Measurements from ENCODE around the gene CORT. TPM values are rescaled to one million over a fixed set of nuclear protein-coding genes. Genes with fewer than 3 reads are reported as not detected.
"Not testable (repeated sequence)": the region's sequence is repeated elsewhere in the genome, so short reads cannot be mapped to it uniquely, and the experiment has no call there.

The CORT gene
- total and polyA plus RNA-seq, 7 donors, result 0.18 to 1.1 TPM; not detected in 5

DNA sequence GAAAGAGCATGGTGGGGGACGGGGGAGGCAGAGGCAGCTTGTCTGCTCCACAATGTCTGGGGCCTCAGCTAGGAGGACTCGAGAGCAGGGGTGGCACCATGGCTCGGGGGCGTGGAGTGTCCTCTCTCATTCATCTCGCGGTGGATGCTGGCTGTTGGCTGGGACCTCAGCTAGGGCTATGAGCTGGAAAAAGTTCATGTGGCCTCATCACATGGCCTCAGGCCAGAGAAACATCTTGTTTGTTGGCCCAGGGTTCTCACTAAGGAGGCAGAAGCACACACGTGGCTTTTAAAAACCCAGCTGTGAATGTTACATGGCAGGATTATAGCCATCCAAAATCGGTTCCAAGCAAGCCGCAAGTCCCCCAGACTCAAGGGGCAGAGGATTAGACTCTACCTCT, 25.8 kb upstream of the CORT start:
- Histone ChIP-seq H3K4me3 (no peak overlapping the region), H3K27ac (no peak overlapping the region), H3K4me1 (peaks cover 4% of the 10 kb centered on the region), H3K36me3 (ENCODE audit: insufficient read depth in 1 of 2, low read depth in 1 of 2) (peaks cover 0 to 28% of the 10 kb centered on the region in 2 donors), H3K9me3 (no peaks in the 10 kb centered on the region), H3K27me3 (ENCODE audit: insufficient read depth in 3 of 3, low read length in 2 of 3) (no peaks in the 10 kb centered on the region)
- DNase-seq (peak; percentile 58 to 80), ATAC-seq (peak in 2 of 4 donors; percentile 21 to 27)
- 26 to 30% (median 28%) methylated on average over 9 of the region's 9 CpGs for WGBS, 3 donors
- TF ChIP-seq CTCF (IDR thresholded peaks at IDR 0.05), result no peak
- intact Hi-C loops (cut with DNase I), result no loop called here

DNA sequence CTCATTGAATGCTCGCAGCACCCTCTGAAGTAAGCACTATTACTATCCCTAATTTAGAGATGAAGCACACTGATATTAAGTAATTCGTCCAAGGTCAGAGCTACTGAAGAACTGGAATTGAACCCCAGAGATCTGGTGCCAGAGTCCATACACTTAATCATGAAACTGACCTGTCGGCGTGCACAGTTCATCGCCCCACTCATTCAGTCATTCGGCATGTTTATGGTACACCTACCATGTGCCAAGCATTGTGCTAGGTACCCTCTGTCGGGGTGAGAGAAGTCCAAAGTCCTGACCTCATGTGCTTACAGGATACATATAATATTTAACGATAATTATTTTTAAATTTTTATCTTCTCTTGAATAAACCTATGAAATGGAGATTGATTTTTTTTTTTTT, 25.2 kb upstream of the CORT start:
- intact Hi-C loops (cut with DNase I), result loop anchor here in 1 of 2 donors (5.0 kb wide), 1 partner anchor 797 kb away; no protein-coding TSS in a partner anchor
- no peak for TF ChIP-seq CTCF (IDR thresholded peaks at IDR 0.05)

GRCh38 chr1:10425826-10426534, 23.9 kb upstream of the CORT start:
- H3K4me1 ChIP-seq, result not testable (repeated sequence)

More for the DNA sequence above, 25.2 kb upstream of the CORT start:
- peaks cover 4% of the 10 kb centered on the region for H3K4me1 ChIP-seq
- no peak overlapping the region for H3K27ac ChIP-seq
- H3K9me3 ChIP-seq, result no peaks in the 10 kb centered on the region
- peaks cover 0 to 22% of the 10 kb centered on the region in 2 donors for H3K36me3 ChIP-seq (ENCODE audit: insufficient read depth in 1 of 2, low read depth in 1 of 2)
- WGBS, 3 donors, result 76 to 84% (median 83%) methylated on average over 8 of the region's 8 CpGs
- no peak overlapping the region for H3K4me3 ChIP-seq
- DNase-seq (no peak), ATAC-seq (no peak)
- no peaks in the 10 kb centered on the region for H3K27me3 ChIP-seq (ENCODE audit: insufficient read depth in 3 of 3, low read length in 2 of 3)

GRCh38 chr1:10426535-10426848, 23.3 kb upstream of the CORT start:
- H3K9me3 ChIP-seq; H3K27ac ChIP-seq; DNase-seq; H3K4me3 ChIP-seq; H3K27me3 ChIP-seq (ENCODE audit: insufficient read depth in 3 of 3, low read length in 2 of 3); ATAC-seq; H3K36me3 ChIP-seq (ENCODE audit: insufficient read depth in 1 of 2, low read depth in 1 of 2): not testable (repeated sequence)
- intact Hi-C loops (cut with DNase I), result loop anchor here in 1 of 2 donors (5.0 kb wide), 1 partner anchor 799 kb away; no protein-coding TSS in a partner anchor
- whole genome bisulfite sequencing, 3 donors, result 90 to 94% (median 94%) methylated on average over 10 to 21 of the region's 21 CpGs
- peaks cover 13% of the 10 kb centered on the region for H3K4me1 ChIP-seq

More at GRCh38 chr1:10425826-10426534, 23.9 kb upstream of the CORT start:
- H3K4me3 ChIP-seq; H3K9me3 ChIP-seq; H3K27ac ChIP-seq; ATAC-seq; H3K36me3 ChIP-seq (ENCODE audit: insufficient read depth in 1 of 2, low read depth in 1 of 2); H3K27me3 ChIP-seq (ENCODE audit: insufficient read depth in 3 of 3, low read length in 2 of 3); DNase-seq: not testable (repeated sequence)
- 72 to 83% (median 76%) methylated on average over 19 to 21 of the region's 21 CpGs for WGBS, 3 donors
- intact Hi-C loops (cut with DNase I), result loop anchor here in 1 of 2 donors (5.0 kb wide), 1 partner anchor 799 kb away; no protein-coding TSS in a partner anchor

GRCh38 chr1:10428984-10429383, 20.8 kb upstream of the CORT start:
- ATAC-seq (no peak), DNase-seq (no peak)
- H3K27me3 ChIP-seq (ENCODE audit: insufficient read depth in 3 of 3, low read length in 2 of 3), result no peaks in the 10 kb centered on the region
- WGBS, 3 donors, result 86 to 93% (median 86%) methylated on average over 5 of the region's 5 CpGs
- H3K4me1 ChIP-seq, result peaks cover 14% of the 10 kb centered on the region
- TF ChIP-seq CTCF (IDR thresholded peaks at IDR 0.05), result no peak
- no peaks in the 10 kb centered on the region for H3K36me3 ChIP-seq (ENCODE audit: insufficient read depth in 1 of 2, low read depth in 1 of 2)
- no peak overlapping the region for H3K27ac ChIP-seq
- no peak overlapping the region for H3K4me3 ChIP-seq
- intact Hi-C loops (cut with DNase I), result loop anchor here in 1 of 2 donors (2.0 to 5.0 kb wide), 4 partner anchors 54 to 802 kb away; no protein-coding TSS in a partner anchor
- no peaks in the 10 kb centered on the region for H3K9me3 ChIP-seq

Data from psoas muscle (tissue), 8 donors.